KMS-11 (cell line): ENCODE measurements around the gene RNASE4.
A peak's percentile ranks its signal among the peaks of the same experiment; 100 is the strongest.

Source experiments
- H2AFZ ChIP-seq: fragments of 200-600 bp; sonication (generic); 2 replicates; pipeline ENCODE4 v1.6.1; 2016; ENCODE audit warnings: antibody characterized with exemption, mixed run types, low read depth
- H3K27ac ChIP-seq: fragments of 200-600 bp; sonication (generic); 2 replicates; pipeline ENCODE4 v1.6.1; 2016; ENCODE audit warnings: mild to moderate bottlenecking, mixed run types
- H3K27me3 ChIP-seq: fragments of 200-600 bp; sonication (generic); 2 replicates; pipeline ENCODE4 v1.6.1; 2017; ENCODE audit warnings: mild to moderate bottlenecking, low read depth, mixed run types, moderate library complexity; ENCODE audit not compliant: insufficient read depth
- H3K36me3 ChIP-seq: fragments of 200-600 bp; sonication (generic); 2 replicates; pipeline ENCODE4 v1.6.1; 2017; ENCODE audit warnings: mild to moderate bottlenecking, mixed run types; ENCODE audit not compliant: insufficient read depth
- H3K4me1 ChIP-seq: fragments of 200-600 bp; sonication (generic); 2 replicates; pipeline ENCODE4 v1.6.1; 2016; ENCODE audit warnings: mild to moderate bottlenecking, low read depth, mixed run types; ENCODE audit not compliant: poor library complexity, severe bottlenecking
- H3K4me2 ChIP-seq: fragments of 200-600 bp; sonication (generic); 2 replicates; pipeline ENCODE4 v1.7.0; 2016; ENCODE audit warnings: mild to moderate bottlenecking, mixed run types
- H3K4me3 ChIP-seq: fragments of 200-600 bp; sonication (generic); IDR thresholded peaks from 2 replicates; pipeline ENCODE4 v1.6.1; 2017; ENCODE audit warnings: low read depth, low read length, mixed read lengths; ENCODE audit not compliant: insufficient read depth
- H3K79me2 ChIP-seq: fragments of 200-600 bp; sonication (generic); 2 replicates; pipeline ENCODE4 v1.6.1; 2016; ENCODE audit warnings: low read depth, mixed run types; ENCODE audit not compliant: insufficient read depth
- H3K9ac ChIP-seq: fragments of 200-600 bp; sonication (generic); 2 replicates; pipeline ENCODE4 v1.6.1; 2016; ENCODE audit warnings: mild to moderate bottlenecking, mixed run types
- H4K20me1 ChIP-seq: fragments of 200-600 bp; sonication (generic); 2 replicates; pipeline ENCODE4 v1.6.1; 2016; ENCODE audit warnings: mild to moderate bottlenecking, mixed run types; ENCODE audit not compliant: insufficient read depth
- TF ChIP-seq, protein P1 (sequence below): fragments of 200-600 bp; sonication (generic); conservative IDR thresholded peaks from 2 replicates; pipeline ENCODE4 v1.6.1; 2017; ENCODE audit warnings: low read depth, mild to moderate bottlenecking, antibody characterized with exemption, low read length, moderate library complexity, mixed read lengths

RNASE4 gene

DNA sequence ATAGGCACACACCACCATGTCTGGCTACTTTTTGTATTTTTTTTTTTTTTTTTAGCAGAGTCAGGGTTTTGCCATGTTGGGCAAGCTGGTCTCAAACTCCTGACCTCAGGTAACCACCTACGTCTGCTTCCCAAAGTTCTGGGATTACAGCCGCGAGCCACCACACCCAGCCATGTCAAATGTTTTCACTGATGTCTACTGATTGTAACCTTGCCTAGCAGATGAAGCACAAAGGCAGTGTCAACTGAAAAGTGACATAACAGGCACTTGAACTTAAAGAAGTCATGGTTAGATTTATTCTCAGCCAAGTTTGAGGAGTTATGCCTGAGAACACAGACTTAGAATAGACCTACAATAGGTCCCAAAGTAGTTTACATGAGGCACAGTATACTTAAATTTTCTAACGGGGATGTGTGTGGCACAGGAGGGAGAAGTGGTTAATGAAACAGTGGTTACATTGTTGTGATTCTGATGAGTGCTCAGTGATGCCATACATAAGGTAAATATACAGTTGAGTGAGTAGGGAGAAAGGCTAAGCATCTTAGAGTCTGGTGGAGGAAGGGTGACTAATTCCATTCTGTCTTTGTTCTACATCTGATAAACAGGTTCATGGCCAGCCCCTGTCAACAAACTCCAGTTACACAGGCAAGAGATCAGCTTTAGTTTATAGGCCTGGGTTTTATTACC is 12.6 kb upstream of the RNASE4 start:
- H3K4me1 ChIP-seq: no peaks in the 10 kb centered on the region
- H2AFZ ChIP-seq: no peak overlapping the region
- TF ChIP-seq, protein P1, sequence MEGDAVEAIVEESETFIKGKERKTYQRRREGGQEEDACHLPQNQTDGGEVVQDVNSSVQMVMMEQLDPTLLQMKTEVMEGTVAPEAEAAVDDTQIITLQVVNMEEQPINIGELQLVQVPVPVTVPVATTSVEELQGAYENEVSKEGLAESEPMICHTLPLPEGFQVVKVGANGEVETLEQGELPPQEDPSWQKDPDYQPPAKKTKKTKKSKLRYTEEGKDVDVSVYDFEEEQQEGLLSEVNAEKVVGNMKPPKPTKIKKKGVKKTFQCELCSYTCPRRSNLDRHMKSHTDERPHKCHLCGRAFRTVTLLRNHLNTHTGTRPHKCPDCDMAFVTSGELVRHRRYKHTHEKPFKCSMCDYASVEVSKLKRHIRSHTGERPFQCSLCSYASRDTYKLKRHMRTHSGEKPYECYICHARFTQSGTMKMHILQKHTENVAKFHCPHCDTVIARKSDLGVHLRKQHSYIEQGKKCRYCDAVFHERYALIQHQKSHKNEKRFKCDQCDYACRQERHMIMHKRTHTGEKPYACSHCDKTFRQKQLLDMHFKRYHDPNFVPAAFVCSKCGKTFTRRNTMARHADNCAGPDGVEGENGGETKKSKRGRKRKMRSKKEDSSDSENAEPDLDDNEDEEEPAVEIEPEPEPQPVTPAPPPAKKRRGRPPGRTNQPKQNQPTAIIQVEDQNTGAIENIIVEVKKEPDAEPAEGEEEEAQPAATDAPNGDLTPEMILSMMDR: no peak
- no peaks in the 10 kb centered on the region for H4K20me1 ChIP-seq
- H3K27ac ChIP-seq: no peak overlapping the region
- H3K4me3 ChIP-seq: no peak overlapping the region
- H3K79me2 ChIP-seq: no peaks in the 10 kb centered on the region
- H3K27me3 ChIP-seq: no peaks in the 10 kb centered on the region
- no peak overlapping the region for H3K9ac ChIP-seq
- no peaks in the 10 kb centered on the region for H3K36me3 ChIP-seq
- no peak overlapping the region for H3K4me2 ChIP-seq

DNA sequence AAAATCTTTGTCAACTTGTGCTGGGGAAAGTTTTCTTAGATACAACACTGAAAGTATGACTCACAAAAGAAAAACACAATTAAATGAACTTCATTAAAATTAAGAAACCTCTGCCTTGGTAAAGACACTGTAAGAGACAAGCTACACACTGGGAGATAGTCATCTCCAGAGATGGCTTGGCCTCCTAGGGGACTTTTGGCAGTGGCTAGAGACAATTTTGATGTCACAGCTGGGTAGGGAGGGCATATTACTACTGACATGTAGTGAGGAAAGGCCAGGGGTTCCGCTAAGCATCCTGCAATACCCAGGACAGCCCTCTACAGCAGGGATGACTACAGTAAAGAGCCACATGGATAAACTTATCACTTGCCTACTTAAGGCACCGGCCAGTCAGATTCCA is 8.7 kb upstream of the RNASE4 start:
- Histone ChIP-seq H3K79me2 (no peaks in the 10 kb centered on the region), H2AFZ (no peak overlapping the region), H3K27me3 (no peaks in the 10 kb centered on the region), H3K27ac (no peak overlapping the region), H3K36me3 (no peaks in the 10 kb centered on the region), H3K4me2 (no peak overlapping the region), H3K4me3 (no peak overlapping the region), H3K9ac (no peak overlapping the region), H4K20me1 (no peaks in the 10 kb centered on the region), H3K4me1 (peaks cover 15% of the 10 kb centered on the region)
- TF ChIP-seq, protein P1: no peak

DNA sequence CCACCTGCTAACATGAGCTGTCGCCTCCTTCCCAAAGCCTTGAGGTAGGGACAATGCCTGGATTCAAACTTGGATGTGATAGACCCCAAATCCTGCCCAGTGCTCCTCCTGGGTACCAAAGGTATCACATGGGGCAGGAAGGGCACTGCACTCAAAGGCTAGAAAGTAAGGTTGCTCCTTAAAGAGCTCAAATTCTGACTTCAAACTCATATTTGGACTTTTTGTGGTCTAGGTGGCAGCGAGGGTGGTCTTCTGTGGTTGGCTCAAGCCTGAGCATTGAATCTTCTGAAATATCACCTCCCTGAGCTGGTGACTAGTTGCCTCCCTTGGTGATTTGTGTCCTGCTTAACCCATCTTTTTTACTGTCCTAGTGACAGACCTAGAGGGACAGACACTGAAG is 8.3 kb upstream of the RNASE4 start:
- Histone ChIP-seq H2AFZ (no peak overlapping the region), H3K9ac (no peak overlapping the region), H3K79me2 (no peaks in the 10 kb centered on the region), H3K4me2 (no peak overlapping the region), H4K20me1 (no peaks in the 10 kb centered on the region), H3K27me3 (no peaks in the 10 kb centered on the region), H3K27ac (no peak overlapping the region), H3K4me3 (no peak overlapping the region), H3K36me3 (no peaks in the 10 kb centered on the region), H3K4me1 (peaks cover 15% of the 10 kb centered on the region)
- TF ChIP-seq, protein P1: no peak

DNA sequence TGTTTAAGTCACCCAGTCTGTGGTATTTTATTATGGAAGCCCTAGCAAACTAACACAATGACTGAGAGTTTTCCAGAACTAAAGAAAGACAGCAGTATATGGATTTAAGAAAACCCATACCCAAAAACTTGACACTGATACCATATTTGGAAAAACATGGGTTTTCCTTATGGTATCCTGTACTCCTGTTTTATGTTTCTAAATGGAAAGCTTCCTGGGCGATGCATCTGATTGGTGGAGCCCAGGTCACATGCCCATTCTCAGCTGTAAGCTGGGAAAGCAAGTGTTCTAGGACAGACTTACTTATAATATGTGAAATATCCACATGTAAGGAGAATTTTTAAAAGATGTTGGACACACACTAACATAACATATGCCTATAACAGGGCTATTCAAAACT is 4.5 kb upstream of the RNASE4 start:
- Histone ChIP-seq H3K9ac (no peak overlapping the region; the same call in 1 of the 2 replicates), H3K36me3 (no peaks in the 10 kb centered on the region), H4K20me1 (no peaks in the 10 kb centered on the region), H2AFZ (peak overlapping the region; percentile 71), H3K27ac (peak overlapping the region; percentile 86; the same call in 1 of the 2 replicates), H3K79me2 (no peaks in the 10 kb centered on the region), H3K4me1 (peaks cover 15% of the 10 kb centered on the region), H3K4me2 (peak overlapping the region; percentile 76), H3K4me3 (no peak overlapping the region), H3K27me3 (no peaks in the 10 kb centered on the region)
- TF ChIP-seq, protein P1: no peak
